Upper lobe of right lung (tissue), 1 donor: ENCODE measurements around the gene ZFAND3. TPM values are rescaled to one million over a fixed set of nuclear protein-coding genes. Genes with fewer than 3 reads are reported as not detected.

ENCODE experiments used
- ATAC-seq: fragments of 200-7000 bp; cut with Tn5 transposase; one replicate; pipeline ENCODE4 v1.9.1; 2020; ENCODE audit warnings: mild to moderate bottlenecking, moderate library complexity
- DNase-seq: peaks from one replicate; pipeline ENCODE4 v3.0.0-alpha.2; 2020
- H3K27ac ChIP-seq: fragments of 200-600 bp; one replicate; pipeline ENCODE4 v1.8.0; 2022
- H3K27me3 ChIP-seq: fragments of 200-600 bp; one replicate; pipeline ENCODE4 v1.8.0; 2022; ENCODE audit warnings: mild to moderate bottlenecking
- H3K36me3 ChIP-seq: fragments of 200-600 bp; one replicate; pipeline ENCODE4 v1.8.0; 2022
- H3K4me1 ChIP-seq: fragments of 200-600 bp; one replicate; pipeline ENCODE4 v1.8.0; 2022
- H3K4me3 ChIP-seq: fragments of 200-600 bp; one replicate; pipeline ENCODE4 v1.8.0; 2022; ENCODE audit warnings: mild to moderate bottlenecking
- H3K9me3 ChIP-seq: fragments of 200-600 bp; one replicate; pipeline ENCODE4 v1.8.0; 2022
- intact Hi-C: fragments of 100-400 bp; cut with DNase I; formaldehyde crosslinking; loops from one replicate; pipeline ENCODE4 v1.11.0; 2022
- total RNA-seq: library from RNA; stranded (reverse); fragmentation: NEBNext Ultra II Directional; extraction: Animal tissue kit (Norgen Biotek cat#: 25700); gene quantifications from one replicate; pipeline ENCODE4 v1.2.1, GENCODE V29; 2021
- TF ChIP-seq, protein P1 (sequence below): fragments of 200-600 bp; IDR thresholded peaks from one replicate; pipeline ENCODE4 v1.8.0; 2022; ENCODE audit warnings: antibody characterized with exemption
- donor health status: DM: no; HTN: yes; CAD: no; lungs with severe emphysema.

Gene ZFAND3
- total RNA-seq, 1 donor from 2014 or later = 69.1 TPM

DNA sequence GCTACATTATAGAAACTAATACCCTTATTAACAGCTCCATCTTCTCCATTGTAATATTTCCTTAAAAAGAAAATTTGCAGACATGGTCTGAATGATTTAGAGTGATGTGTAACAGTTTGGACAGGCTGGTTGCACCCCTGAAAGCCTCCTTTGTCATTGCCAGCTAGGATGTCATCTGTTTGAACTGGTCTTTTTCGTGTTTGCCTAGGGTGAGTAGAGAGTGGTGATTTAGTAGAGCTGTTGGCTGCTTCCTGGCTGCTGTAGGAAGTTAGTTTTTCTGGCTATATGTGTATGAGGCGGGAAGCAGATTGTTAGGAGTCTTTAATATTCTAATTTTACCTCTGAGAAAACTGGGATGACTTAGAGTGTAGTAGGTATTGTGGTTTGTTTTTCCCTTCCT, 101.1 kb downstream of the ZFAND3 start:
- H3K4me1 ChIP-seq = peaks cover 8% of the 10 kb centered on the region
- no peak for ATAC-seq
- intact Hi-C loops = no loop called here
- no peak overlapping the region for H3K4me3 ChIP-seq
- DNase-seq = no peak
- H3K36me3 ChIP-seq = no peaks in the 10 kb centered on the region
- TF ChIP-seq, protein P1, sequence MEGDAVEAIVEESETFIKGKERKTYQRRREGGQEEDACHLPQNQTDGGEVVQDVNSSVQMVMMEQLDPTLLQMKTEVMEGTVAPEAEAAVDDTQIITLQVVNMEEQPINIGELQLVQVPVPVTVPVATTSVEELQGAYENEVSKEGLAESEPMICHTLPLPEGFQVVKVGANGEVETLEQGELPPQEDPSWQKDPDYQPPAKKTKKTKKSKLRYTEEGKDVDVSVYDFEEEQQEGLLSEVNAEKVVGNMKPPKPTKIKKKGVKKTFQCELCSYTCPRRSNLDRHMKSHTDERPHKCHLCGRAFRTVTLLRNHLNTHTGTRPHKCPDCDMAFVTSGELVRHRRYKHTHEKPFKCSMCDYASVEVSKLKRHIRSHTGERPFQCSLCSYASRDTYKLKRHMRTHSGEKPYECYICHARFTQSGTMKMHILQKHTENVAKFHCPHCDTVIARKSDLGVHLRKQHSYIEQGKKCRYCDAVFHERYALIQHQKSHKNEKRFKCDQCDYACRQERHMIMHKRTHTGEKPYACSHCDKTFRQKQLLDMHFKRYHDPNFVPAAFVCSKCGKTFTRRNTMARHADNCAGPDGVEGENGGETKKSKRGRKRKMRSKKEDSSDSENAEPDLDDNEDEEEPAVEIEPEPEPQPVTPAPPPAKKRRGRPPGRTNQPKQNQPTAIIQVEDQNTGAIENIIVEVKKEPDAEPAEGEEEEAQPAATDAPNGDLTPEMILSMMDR = no peak
- no peaks in the 10 kb centered on the region for H3K9me3 ChIP-seq
- no peak overlapping the region for H3K27ac ChIP-seq
- H3K27me3 ChIP-seq = no peaks in the 10 kb centered on the region

DNA sequence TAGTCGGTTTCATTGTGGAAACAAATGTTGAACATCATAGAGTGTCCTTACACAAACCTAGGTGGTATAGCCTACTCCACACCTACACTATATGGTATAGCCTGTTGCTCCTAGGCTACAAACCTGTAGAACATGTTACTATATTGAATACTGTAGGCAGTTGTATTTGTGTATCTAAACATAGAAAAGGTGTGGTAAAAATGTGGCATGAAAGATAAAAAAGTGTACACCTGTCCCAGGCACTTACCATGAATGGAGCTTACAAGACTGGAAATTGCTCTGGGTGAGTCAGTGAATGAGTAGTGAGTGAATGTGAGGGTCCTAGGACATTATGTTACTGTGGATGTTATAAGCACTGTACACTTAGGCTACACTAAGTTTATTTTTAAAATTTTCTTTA, 103.0 kb downstream of the ZFAND3 start:
- H3K27ac ChIP-seq = no peak overlapping the region
- H3K27me3 ChIP-seq = no peaks in the 10 kb centered on the region
- ATAC-seq = no peak
- intact Hi-C loops = no loop called here
- DNase-seq = no peak
- no peaks in the 10 kb centered on the region for H3K9me3 ChIP-seq
- H3K4me3 ChIP-seq = no peak overlapping the region
- H3K4me1 ChIP-seq = peaks cover 8% of the 10 kb centered on the region
- TF ChIP-seq, protein P1 = no peak
- no peaks in the 10 kb centered on the region for H3K36me3 ChIP-seq

DNA sequence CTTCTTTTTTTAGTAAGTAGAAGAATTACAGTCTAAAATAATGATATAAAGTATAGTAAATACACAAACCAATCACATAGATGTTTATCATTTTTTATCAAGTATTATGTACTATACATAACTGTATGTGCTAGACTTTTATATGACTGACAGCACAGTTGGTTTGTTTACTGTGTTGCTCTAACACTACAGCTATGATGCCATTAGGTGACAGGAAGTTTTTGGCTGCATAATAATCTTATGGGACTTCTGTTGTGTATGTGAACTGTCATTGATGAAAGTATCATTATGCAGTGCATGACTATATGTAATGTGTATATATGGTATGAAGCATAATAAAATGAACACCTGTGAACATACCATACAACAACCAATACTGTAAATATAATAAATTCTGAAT, 104.0 kb downstream of the ZFAND3 start:
- intact Hi-C loops = no loop called here
- Histone ChIP-seq H3K36me3 (no peaks in the 10 kb centered on the region), H3K27ac (no peak overlapping the region), H3K4me3 (no peak overlapping the region), H3K4me1 (peaks cover 8% of the 10 kb centered on the region), H3K9me3 (no peaks in the 10 kb centered on the region), H3K27me3 (no peaks in the 10 kb centered on the region)
- DNase-seq = no peak
- ATAC-seq = no peak
- TF ChIP-seq, protein P1 = no peak

DNA sequence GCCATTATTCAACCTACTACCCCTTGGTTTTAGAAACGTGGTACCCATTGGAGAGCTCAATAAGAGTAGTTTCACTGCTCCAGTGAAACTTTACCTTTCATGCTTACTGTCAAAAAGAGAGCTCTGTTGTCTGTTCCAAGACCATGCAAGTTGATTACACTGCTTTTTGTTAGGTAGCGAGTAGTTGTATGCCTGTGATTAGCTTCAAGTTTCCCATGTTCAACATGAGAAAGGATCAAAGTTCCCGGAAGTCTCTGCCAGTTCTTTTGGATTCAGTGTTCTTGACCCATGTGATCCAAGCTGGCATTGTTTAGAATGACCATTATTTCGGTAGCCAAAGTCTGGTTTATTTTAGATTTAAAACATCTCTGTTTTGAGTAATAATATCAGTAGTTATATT, 107.1 kb downstream of the ZFAND3 start:
- no peak for DNase-seq
- no peak overlapping the region for H3K4me3 ChIP-seq
- no peaks in the 10 kb centered on the region for H3K9me3 ChIP-seq

DNA sequence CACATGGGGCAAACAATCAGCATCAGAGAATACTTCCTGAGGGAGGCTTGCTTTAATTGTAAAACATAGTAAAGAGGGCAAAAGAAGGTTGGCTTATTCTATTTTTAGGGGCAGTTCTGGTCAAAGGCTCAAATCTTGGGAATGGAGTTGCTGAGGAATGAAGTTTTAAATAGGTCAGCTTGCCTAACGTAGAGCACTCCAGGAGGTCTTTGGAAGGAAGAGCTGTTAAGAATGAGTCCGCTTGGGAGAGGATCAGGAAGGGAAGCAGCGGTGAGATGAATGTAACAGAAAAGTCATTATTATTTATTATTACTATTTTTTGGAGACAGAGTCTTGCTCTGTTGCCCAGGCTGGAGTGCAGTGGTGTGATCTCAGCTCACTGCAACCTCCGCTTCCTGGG, 108.7 kb downstream of the ZFAND3 start:
- Histone ChIP-seq H3K27ac (no peak overlapping the region), H3K9me3 (no peaks in the 10 kb centered on the region), H3K36me3 (no peaks in the 10 kb centered on the region), H3K27me3 (no peaks in the 10 kb centered on the region), H3K4me3 (no peak overlapping the region), H3K4me1 (no peaks in the 10 kb centered on the region)
- TF ChIP-seq, protein P1 = no peak
- ATAC-seq = no peak
- intact Hi-C loops = no loop called here
- no peak for DNase-seq

More for the DNA sequence above, 107.1 kb downstream of the ZFAND3 start:
- TF ChIP-seq, protein P1 = no peak
- H3K27me3 ChIP-seq = no peaks in the 10 kb centered on the region
- H3K36me3 ChIP-seq = no peaks in the 10 kb centered on the region
- H3K4me1 ChIP-seq = no peaks in the 10 kb centered on the region
- H3K27ac ChIP-seq = no peak overlapping the region
- no peak for ATAC-seq
- intact Hi-C loops = no loop called here

DNA sequence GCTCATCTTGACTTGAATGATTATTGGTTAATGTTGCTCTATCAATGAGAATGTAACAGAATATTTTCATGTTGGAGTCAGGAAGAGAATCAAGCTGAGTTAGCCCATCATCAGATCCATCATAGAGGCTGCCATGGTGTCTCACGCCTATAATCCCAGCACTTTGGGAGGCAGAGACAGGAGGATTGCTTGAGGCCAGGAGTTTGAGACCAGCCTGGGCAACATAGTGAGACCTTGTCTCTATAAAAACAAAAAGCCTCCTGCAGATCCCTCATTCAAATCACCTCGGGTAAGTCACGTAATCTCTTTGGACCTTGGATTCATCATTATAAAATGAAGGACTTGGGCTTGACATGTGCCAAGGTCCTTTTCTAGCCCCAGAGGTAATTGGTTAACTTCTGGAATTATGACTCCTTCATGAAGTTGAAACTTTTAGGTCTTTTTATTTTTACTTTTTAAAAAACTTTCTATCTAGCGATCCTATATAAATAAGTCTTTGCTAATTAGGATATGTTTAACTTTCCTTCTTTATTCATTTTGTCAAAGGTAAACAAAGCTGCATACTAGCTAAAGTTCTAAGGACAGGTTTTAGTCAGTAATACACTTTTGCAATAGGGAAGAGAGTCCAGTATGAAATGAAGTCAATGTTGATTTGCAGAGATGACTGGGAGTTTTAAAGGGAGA, 110.9 kb downstream of the ZFAND3 start:
- H3K4me1 ChIP-seq = no peaks in the 10 kb centered on the region
- no peaks in the 10 kb centered on the region for H3K36me3 ChIP-seq
- ATAC-seq = no peak
- H3K9me3 ChIP-seq = no peaks in the 10 kb centered on the region
- TF ChIP-seq, protein P1 = no peak
- no peak overlapping the region for H3K27ac ChIP-seq
- no peak overlapping the region for H3K4me3 ChIP-seq
- no peaks in the 10 kb centered on the region for H3K27me3 ChIP-seq
- DNase-seq = no peak
- intact Hi-C loops = no loop called here
